HG03442 (cell line): Measurements from ENCODE around the gene CCT6B.
"Not testable (repeated sequence)": the region's sequence is repeated elsewhere in the genome, so short reads cannot be mapped to it uniquely, and the experiment has no call there.

Experiments used
- ATAC-seq: cut with Tn5 transposase; IDR thresholded peaks from one replicate; pipeline ENCODE4 v1.9.1; 2021; ENCODE audit warnings: mild to moderate bottlenecking, moderate library complexity; ENCODE audit not compliant: unreplicated experiment

Gene CCT6B

DNA sequence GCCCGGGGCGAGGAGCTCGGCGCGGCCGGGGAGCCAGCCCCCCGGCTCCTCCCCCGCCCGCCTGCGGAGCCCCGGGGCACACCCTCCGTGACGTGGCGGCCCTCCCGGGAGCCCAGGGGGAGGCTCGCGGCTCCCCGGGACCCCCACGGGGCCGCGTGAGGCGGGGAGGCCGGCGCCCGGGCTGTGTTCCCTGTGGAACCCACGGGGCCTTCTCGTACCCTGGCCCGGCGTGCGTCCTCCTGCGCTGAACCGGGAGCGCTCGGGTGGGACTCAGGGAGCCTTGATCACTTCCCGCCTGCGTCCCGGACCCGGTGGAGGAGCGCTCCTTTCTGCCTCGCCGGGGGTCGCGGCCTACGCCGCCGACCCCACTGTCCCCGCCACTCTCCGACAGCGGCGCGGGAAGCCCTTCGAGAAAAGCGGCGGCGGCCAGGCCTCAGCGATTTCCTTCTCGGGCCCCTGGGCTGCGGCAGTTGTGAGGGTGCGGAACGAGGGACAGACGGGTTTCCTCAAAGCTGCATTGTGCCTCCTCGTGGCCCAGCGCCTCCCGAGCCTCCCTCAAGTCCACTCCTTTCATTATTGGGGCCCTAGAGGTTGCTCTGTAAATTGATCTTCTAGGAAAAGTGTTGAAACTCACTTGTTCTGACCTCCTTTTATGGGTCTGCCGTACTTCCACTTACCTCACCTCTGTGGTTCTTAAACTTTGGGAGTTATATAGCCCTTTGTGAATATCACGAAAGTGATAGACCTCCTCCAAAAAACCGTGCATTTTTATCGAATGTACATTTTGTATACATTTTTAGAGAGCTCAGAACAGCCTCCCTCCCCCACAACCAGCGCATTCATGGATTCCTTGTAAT is 19.6 kb upstream of the CCT6B start:
- ATAC-seq = peak; percentile 70

DNA sequence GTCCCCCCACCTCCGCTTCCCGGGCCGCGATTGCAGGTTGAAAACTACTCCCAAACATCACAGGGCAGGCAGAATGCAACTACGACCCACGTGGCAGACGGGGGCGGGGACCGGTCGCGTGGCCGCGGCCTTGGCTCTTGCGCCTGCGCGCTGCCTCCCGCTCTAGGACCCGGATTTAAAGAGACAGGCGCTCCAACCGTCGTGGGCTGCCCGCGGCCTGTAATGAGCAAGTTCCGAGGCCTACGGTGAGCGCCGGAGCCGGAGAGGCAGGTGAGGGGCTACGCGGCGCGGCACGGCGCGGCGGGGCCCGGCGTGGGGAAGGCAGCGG is 19.1 kb upstream of the CCT6B start, which contains the start of gene LIG3:
LIG3 (plus strand) TSS at position 160 of the 328 bp plus-strand sequence. CDS start 2,494 bp downstream, outside the sequence.
- ATAC-seq = peak; percentile 79

DNA sequence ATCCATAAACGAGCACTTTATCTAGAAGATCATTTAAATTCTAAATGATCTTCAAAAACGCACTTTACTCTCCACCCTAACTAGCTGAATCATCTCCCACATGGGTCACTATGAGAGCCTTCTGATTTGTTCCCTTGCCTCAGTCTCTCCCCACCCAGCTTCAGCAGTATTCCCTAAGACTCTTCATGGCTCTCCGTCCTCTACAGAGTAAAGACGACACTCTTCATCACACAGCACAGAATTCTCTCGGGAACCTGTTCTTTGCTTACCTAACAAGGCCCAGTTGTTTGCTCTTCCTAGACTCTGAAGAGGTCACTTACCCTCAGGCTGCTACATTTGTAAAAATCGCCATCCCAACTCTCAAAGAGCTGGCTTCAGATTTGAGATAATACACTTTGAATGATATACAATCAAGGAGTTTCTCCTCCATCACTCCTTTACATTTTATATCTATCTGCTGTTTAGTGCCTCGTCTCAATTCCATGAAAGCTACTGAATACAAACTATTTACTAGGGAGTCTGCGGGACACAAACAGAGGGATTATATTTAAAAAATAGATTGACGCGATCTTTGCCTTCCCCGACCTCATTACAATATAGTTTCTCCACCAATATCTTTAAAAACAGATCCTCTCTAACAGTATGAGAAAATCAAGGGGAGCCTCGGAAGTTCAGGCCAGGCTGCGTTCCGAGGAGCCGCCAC is 18.5 kb upstream of the CCT6B start:
- no peak for ATAC-seq

DNA sequence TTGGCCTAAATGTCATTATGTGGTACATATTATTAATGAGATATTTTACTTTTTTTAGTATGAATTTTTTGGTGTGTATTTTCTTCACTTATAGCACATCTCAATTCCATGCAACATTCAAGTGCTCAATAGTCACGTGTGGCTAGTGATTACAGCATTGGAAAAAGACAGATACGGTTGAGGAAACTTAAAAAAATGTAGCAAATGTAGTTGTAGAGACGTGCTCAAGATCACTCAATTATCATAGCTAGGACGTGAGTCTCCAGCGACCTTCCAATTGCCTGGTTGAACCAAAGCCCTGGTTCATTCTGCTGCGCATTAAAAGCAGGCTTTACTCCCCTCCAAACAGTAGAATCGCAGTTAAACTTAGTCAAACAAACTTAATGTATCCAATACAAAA is 17.9 kb upstream of the CCT6B start:
- ATAC-seq = no peak

DNA sequence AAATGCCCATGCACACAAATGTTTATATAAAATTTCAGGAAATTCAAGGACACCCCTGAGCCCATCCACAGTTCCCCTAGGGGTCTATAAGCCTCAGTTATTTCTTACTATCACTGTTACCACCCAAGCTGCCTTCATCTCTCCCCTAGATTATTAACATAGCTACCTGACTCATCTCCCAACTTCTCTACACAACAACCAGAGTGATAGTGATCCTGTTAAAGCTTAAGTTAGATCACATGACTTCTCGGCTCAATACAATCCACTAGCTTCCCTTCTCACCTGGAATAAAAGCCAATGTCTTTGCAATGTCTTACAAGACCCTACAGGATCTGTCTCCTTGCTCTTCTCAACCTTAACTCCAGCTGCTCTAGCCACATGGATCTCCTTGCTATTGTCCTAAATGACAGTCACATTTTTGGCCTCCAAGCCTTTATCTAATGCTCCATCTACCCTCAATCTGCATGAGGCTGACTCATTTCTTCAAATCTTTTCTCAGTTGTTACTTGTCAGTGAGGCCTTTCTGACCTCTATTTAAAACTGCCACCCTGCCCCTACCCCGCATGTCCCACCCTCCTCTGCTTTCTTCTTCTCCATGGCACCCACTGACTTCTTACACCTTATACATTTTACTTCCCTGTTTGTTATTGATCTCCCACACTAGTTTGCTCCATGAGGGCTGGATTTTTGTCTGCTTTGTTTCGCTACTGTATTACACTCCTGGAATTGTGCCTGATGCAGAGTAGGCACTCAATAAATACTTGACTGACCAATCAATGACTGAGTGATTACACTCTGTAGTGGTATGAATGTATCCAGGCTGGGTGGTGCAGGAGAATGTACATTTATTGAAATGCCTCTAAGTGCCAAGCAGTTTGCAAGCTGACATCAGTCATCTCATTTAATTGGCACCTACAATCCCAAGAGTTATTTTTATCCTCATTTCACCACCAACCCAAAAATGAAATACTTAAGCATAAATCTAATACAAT is 13.8 kb upstream of the CCT6B start:
- ATAC-seq = no peak

DNA sequence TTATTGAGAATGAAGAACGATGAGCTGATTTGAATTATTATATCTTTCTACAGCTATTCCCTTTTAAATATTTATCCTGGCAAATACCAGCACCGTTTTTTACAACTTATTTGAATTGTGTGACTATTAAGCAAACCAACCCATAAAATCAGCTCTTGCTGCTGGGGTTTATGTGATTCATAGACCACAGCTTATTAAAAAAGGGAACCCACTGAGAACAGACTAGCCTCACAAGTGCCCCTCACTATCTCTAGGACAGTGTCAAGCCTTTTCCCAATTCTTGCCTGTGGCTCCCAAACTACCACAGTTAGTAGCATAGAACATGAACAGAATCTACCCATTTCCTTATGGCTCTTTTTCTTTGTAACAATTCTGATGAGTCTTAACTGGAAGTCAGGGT is 12.9 kb upstream of the CCT6B start:
- ATAC-seq = no peak

DNA sequence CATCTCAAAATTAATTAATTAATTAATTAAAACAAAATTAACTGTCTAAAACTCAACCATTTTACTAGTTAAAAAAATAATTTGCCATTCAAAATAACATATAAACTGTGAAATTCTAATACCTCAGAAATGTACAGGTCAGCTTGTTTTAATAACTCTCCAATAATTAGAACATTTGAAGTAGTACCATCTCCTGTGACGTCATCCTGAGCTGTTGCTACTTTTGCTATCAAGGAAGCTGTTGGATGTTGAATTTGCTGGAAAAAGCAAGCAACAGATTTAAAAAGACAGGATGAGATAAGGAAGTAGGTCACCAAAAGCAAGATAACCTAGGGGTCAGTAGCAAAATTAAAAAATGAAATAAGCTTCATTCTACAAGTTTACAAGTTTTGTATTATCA is 2.8 kb downstream of the CCT6B start:
- no peak for ATAC-seq

DNA sequence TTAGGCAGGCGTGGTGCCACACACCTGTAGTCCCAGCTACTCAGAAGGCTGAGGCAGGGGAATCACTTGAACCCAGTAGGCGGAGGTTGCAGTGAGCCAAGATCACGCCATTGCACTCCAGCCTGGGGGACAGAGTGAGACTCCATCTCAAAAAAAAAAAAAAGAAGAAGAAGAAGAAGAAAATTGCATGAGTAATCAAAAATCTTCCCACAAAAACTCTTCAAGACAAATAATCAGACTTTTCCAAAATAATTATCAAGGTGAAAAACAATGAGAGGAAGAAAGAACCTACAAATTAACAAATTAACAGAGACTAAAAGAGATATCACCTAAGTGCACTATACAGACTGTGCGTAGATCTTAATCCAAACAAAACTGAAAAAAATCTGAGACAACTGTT is 10.5 kb downstream of the CCT6B start:
- not testable (repeated sequence) for ATAC-seq

DNA sequence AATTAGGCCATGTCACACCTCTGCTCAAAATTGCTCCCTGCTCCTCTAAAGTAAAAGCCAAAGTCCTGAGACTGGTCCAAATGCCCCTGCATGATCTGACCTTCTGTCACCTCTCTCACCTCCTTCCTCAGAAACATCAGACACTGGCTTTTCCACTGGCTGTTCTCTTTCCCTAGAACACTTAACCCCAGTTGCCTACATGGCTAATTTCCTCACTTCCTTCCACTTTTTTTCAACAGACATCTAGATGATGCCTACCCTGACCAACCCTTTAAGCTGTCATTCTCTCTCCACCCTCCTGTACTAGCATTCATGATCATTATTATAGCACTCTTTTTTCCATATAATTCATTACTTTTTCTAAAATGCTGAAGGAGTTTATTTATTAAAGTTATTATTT is 31.0 kb downstream of the CCT6B start:
- no peak for ATAC-seq

DNA sequence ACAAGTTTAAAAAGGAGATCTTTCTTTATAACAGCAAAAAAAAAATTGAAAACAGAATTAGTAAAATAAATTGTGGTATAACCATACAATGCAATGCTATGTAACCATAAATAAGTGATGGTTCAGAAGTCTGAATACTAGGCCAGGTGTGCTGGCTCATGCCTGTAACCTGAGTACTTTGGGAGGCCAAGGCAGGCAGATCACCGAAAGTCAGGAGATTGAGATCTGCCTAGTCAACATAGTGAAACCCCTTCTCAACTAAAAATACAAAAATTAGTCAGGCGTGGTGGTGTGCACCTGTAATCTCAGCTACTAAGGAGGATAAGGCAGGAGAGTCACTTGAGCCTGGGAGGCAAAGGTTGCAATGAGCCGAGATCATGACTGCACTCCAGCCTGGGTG is 34.6 kb downstream of the CCT6B start:
- no peak for ATAC-seq

DNA sequence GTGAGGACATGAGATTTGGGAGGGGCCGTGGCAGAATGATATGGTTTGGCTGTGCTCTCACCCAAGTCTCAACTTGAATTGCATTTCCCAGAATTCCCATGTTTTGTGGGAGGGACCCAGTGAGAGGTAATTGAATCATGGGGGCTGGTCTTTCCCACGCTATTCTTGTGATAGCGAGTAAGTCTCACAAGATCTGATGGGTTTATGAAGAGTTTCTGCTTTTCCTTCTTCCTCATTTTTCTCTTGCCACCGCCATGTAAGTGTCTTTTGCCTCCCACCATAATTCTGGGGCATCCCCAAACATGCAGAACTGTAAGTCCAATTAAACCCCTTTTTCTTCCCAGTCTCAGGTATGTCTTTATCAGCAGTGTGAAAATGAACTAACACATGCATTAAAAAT is 40.6 kb downstream of the CCT6B start:
- ATAC-seq = no peak

DNA sequence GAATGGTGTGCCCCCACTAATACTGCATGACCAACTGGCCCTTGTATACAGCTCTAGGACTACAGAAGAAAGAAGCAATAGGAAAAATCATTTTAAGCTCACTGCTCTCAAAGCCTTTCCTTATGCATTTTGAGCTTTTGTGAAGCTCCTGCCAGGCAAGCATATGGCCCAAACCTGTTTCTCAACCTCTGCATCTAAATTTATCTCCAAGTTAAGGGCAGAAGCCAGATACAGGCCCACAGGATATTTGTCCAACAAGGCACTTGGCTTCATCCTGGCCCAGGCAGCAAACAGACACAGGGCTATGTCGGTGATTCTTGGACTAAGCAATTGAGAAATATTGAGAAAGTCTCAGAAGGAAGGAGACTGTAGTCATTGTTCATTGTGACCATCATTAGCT is 43.9 kb downstream of the CCT6B start:
- ATAC-seq = no peak

DNA sequence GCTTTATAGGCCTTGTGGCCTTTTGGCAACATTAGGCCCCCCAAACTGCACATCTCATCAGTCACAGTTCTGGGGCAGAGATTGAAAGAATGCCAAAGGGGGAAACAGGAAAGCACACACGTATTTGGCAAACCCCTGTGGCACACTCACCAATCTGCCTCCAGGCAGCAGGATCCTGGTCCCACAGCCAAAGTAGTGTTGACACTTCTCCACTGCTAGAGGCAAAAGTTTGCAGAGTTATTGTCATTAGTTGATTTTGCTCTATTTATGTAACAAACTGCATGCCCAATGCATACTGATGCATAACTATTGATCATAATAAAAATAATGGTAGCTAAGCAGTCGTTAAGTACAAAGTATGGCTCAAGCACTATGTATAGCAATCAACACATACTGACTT is 45.1 kb downstream of the CCT6B start:
- ATAC-seq = no peak

DNA sequence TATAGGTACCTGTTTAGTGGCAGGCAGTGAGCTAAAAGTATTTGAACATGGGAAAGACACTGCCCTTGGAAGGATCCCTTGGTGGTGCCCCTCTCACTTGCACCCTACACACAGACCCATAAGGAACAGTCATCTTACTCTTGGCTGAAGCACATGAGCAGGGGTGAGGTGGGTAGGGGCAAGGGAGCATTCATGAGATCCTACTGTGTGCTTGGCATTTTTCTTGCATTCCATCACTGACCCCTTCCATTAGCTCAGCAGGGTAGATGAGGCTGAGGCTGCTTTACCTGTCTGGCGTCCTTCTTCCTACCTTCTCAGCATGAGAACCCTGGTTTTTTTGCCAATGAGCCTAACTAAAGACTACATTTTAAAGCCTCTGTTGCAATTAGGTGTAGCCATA is 48.3 kb downstream of the CCT6B start:
- no peak for ATAC-seq

DNA sequence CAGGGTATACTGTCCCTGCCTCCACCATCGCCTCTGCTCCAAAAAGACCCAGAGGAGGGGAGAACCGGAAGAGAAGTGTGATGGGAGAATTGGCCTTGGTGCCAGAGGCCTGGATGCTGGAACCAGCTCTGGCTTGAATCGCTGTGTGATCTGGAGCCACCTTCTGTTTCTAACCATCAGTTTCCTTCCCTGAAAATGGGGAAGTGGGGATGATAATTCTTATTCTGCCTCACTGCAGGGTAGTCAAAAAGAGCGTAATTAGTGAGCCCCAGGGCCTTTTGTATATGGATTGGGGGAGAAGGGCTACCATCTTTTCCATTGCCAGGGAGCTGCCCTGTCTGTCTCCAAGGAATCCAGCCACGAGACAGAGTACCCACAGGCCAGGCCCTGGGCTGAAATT is 52.2 kb downstream of the CCT6B start:
- no peak for ATAC-seq

DNA sequence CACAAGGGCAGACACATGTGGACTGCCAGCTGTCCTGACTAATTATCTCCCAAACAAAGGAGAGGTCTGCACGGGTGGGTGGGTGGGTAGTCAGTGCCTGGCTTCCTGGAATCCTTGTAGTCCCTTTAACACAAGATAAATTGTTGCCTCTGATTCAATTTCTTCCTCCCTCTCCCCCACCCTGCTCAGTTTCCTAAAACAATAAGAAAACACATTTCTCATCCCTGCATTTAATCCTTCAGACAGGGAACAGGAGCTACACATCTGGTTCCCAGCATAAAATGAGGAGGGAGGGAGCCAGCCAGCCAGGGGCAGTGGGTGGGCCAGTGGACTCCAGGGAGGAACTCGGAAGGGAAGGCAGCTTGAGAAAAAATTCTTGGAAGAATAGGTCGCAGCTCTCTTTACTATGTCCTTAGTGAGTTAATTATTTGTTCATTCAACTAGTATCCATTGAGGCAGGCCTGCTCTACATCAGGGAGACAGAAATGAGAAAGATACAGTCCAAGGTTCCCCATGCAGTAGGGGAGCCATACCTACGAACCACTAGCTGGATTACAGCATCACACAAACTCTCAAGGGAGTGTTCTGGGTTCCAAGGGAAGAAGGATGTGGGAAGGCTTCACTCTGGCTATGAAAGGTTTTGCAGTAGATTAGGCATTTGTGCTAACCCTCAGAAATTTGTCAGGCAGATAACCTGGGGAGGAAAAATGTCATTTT is 58.3 kb downstream of the CCT6B start:
- ATAC-seq = no peak

DNA sequence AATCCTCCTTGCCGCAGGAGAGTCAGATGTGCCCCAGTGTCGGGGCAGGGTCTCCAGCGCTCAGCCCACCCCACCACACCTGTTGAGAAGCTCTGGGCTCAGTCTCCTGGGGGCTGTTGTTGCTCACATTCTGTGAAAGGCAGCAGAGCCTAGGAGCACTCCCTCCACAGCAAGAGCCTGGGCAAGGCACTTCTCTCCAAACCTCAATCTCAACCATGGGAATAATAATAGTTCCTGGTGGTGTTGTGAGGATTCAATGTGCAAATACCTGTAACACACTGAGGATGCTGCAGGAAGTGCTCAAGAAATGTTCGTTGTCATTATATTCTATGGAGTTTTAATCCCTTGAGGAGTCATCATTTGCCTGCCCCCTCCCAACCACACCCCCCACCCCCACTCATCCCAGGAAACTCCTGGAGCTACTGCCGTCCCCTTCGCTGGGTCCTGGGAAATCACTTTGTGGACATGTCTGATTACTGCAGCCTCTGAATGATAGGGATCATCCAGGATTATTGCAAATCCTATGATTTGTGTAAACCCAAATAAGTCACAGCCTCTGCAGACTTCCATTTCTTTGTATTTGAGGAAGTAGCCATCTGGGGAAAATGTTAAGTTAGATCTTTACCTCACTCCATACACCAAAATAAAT is 61.5 kb downstream of the CCT6B start:
- ATAC-seq = no peak

DNA sequence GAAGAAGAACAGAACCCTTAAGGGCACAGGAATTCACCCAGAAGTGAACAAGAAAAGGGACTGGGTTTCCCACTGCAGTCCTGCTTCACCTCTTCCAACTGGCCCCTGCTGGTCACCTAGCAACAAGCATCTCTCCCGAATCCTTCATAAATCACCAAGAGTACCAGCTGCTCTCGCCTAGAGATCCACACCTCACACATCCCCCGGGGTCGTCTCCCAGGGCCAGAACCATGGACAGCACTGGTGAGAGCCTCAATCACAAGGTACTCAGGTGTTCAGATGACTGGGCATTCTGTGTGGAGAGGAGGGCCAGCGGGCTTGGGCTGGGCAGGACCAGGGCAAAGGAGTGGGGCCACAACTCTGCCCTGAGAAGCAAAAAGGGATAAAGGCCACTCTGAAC is 65.9 kb downstream of the CCT6B start:
- ATAC-seq = no peak

DNA sequence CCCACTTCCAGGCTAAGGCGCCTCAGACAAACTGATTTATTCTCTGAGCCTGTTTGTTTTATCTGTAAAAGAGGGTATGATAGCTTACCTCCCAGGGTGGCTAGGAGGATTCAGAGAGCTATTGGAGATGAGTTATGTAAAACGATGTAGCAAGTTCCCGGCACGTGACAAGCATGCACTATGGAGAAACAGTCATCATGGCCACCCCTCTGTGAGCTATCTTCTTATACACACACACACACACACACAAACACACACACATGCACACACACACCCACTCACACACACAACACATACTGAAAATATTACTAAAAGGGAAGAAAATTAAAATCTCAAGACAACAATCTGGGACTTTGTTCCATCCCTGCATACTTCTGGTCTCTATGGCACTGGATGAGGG is 66.3 kb downstream of the CCT6B start:
- no peak for ATAC-seq
